GM12864 (cell line): ENCODE measurements around the gene KDM4C.

Source experiments
- DNase-seq: peaks from one replicate; pipeline ENCODE4 v3.0.0-alpha.2; 2011; ENCODE audit warnings: low read depth
- H3K4me3 ChIP-seq: 2 replicates; pipeline ENCODE4 v1.5.1; 2011; ENCODE audit warnings: mild to moderate bottlenecking, low read depth, low read length, control low read depth
- CTCF ChIP-seq: IDR thresholded peaks from 2 replicates; pipeline ENCODE4 v1.5.1; 2011; ENCODE audit warnings: low read depth, mild to moderate bottlenecking, moderate library complexity, low read length, control low read depth, inconsistent platforms; ENCODE audit errors: missing control alignments

The KDM4C gene

GRCh38 chr9:7123743-7124142 lies 366.0 kb downstream of the KDM4C start:
- TF ChIP-seq CTCF, result no peak
- no peak overlapping the region for H3K4me3 ChIP-seq
- no peak for DNase-seq

- DNase-seq, result no peak
- no peak for TF ChIP-seq CTCF
- H3K4me3 ChIP-seq, result no peak overlapping the region
Measured at GRCh38 chr9:7125231-7125630, 367.5 kb downstream of the KDM4C start.

GRCh38 chr9:7129391-7129790 lies 371.6 kb downstream of the KDM4C start:
- TF ChIP-seq CTCF, result no peak
- H3K4me3 ChIP-seq, result no peak overlapping the region
- no peak for DNase-seq

GRCh38 chr9:7130266-7130820 lies 372.6 kb downstream of the KDM4C start:
- TF ChIP-seq CTCF, result no peak
- no peak for DNase-seq
- no peak overlapping the region for H3K4me3 ChIP-seq

- no peak for DNase-seq
- H3K4me3 ChIP-seq, result no peak overlapping the region
- TF ChIP-seq CTCF, result no peak
Measured at GRCh38 chr9:7132605-7133004, 374.8 kb downstream of the KDM4C start.

- DNase-seq, result no peak
- H3K4me3 ChIP-seq, result no peak overlapping the region
- no peak for TF ChIP-seq CTCF
Measured at GRCh38 chr9:7135735-7136134, 378.0 kb downstream of the KDM4C start.

- H3K4me3 ChIP-seq, result no peak overlapping the region
- DNase-seq, result no peak
- TF ChIP-seq CTCF, result no peak
Measured at GRCh38 chr9:7137040-7137439, 379.3 kb downstream of the KDM4C start.
